GM12801 (cell line): ENCODE data around the gene PLCB1.

Experiments used
- CTCF ChIP-seq: IDR thresholded peaks from one replicate; pipeline ENCODE4 v1.5.1; 2011; ENCODE audit warnings: control low read depth; ENCODE audit not compliant: insufficient read length; ENCODE audit errors: extremely low read depth

Gene PLCB1

GRCh38 chr20:8735674-8736073, 603.6 kb downstream of the PLCB1 start:
- TF ChIP-seq CTCF, result no peak

GRCh38 chr20:8740265-8740664, 608.2 kb downstream of the PLCB1 start:
- no peak for TF ChIP-seq CTCF

- no peak for TF ChIP-seq CTCF
These were observed 612.3 kb downstream of the PLCB1 start for GRCh38 chr20:8744228-8744844.

GRCh38 chr20:8749101-8749500, 617.0 kb downstream of the PLCB1 start:
- TF ChIP-seq CTCF, result no peak

GRCh38 chr20:8749986-8750385, 617.9 kb downstream of the PLCB1 start:
- no peak for TF ChIP-seq CTCF

GRCh38 chr20:8755340-8756118, 623.5 kb downstream of the PLCB1 start:
- TF ChIP-seq CTCF, result no peak

- no peak for TF ChIP-seq CTCF
These were observed 624.3 kb downstream of the PLCB1 start for GRCh38 chr20:8756410-8756809.
